GM23338 (cell line): ENCODE results near the gene PHKA2. TPM values are rescaled to one million over a fixed set of nuclear protein-coding genes. Genes with fewer than 3 reads are reported as not detected.
A peak's percentile ranks its signal among the peaks of the same experiment; 100 is the strongest.

Experiments used
- ATAC-seq: fragments of 200-7000 bp; cut with Tn5 transposase; 3 replicates; pipeline ENCODE4 v1.9.1; 2020
- DNase-seq: peaks from one replicate; pipeline ENCODE4 v3.0.0-alpha.2; 2015; ENCODE audit warnings: low spot score
- H2AFZ ChIP-seq: fragments of 200-600 bp; sonication (generic); 2 replicates; pipeline ENCODE4 v1.8.0; 2016; ENCODE audit warnings: antibody characterized with exemption, mild to moderate bottlenecking, moderate library complexity
- H3F3A ChIP-seq: fragments of 200-600 bp; sonication (generic); replicated peaks from 2 replicates; pipeline ENCODE4 v1.8.0; 2017; ENCODE audit warnings: antibody characterized with exemption, mixed run types, low read depth
- H3K27ac ChIP-seq: fragments of 200-600 bp; sonication (generic); 2 replicates; pipeline ENCODE4 v1.6.1; 2016; ENCODE audit warnings: low read depth
- H3K27me3 ChIP-seq: fragments of 200-600 bp; sonication (generic); 2 replicates; pipeline ENCODE4 v1.8.0; 2016; ENCODE audit warnings: mild to moderate bottlenecking, mixed run types, moderate library complexity; ENCODE audit not compliant: insufficient read depth
- H3K36me3 ChIP-seq: fragments of 200-600 bp; sonication (generic); 2 replicates; pipeline ENCODE4 v1.8.0; 2016; ENCODE audit warnings: mild to moderate bottlenecking; ENCODE audit not compliant: insufficient read depth
- H3K4me1 ChIP-seq: fragments of 200-600 bp; sonication (generic); 2 replicates; pipeline ENCODE4 v1.8.0; 2016; ENCODE audit warnings: mild to moderate bottlenecking, moderate library complexity; ENCODE audit not compliant: insufficient read depth
- H3K4me2 ChIP-seq: fragments of 200-600 bp; sonication (generic); 2 replicates; pipeline ENCODE4 v1.7.1; 2017; ENCODE audit warnings: mixed run types
- H3K4me3 ChIP-seq: fragments of 200-600 bp; sonication (generic); 2 replicates; pipeline ENCODE4 v1.6.1; 2016; ENCODE audit warnings: mixed run types
- H3K79me2 ChIP-seq: fragments of 200-600 bp; sonication (generic); replicated peaks from 2 replicates; pipeline ENCODE4 v1.8.0; 2017; ENCODE audit warnings: mild to moderate bottlenecking; ENCODE audit not compliant: insufficient read depth
- H3K9me2 ChIP-seq: fragments of 200-600 bp; sonication (generic); 2 replicates; pipeline ENCODE4 v1.8.0; 2017; ENCODE audit not compliant: insufficient read depth
- H4K20me1 ChIP-seq: fragments of 200-600 bp; sonication (generic); replicated peaks from 2 replicates; pipeline ENCODE4 v1.8.0; 2017; ENCODE audit warnings: mild to moderate bottlenecking; ENCODE audit not compliant: insufficient read depth
- H3K27ac Mint-ChIP-seq: 2 replicates; pipeline ENCODE4 v1.8.0; 2020; ENCODE audit warnings: inconsistent platforms, mild to moderate bottlenecking, moderate library complexity, mixed read lengths
- H3K27me3 Mint-ChIP-seq: 3 replicates; pipeline ENCODE4 v1.8.0; 2022; ENCODE audit warnings: low read depth, mild to moderate bottlenecking, moderate library complexity, mixed read lengths, inconsistent platforms; ENCODE audit not compliant: insufficient read depth, poor library complexity
- H3K36me3 Mint-ChIP-seq: 3 replicates; pipeline ENCODE4 v1.8.0; 2021; ENCODE audit warnings: low read depth, mild to moderate bottlenecking, inconsistent platforms, moderate library complexity, mixed read lengths
- H3K4me1 Mint-ChIP-seq: 3 replicates; pipeline ENCODE4 v1.8.0; 2020; ENCODE audit warnings: mild to moderate bottlenecking, inconsistent platforms, mixed read lengths
- H3K4me3 Mint-ChIP-seq: 3 replicates; pipeline ENCODE4 v1.8.0; 2021; ENCODE audit warnings: moderate library complexity, mild to moderate bottlenecking, inconsistent platforms, mixed read lengths
- H3K9me3 Mint-ChIP-seq: 3 replicates; pipeline ENCODE4 v1.8.0; 2020; ENCODE audit warnings: moderate library complexity, mild to moderate bottlenecking, inconsistent platforms, mixed read lengths
- JUNB ChIP-seq: IDR thresholded peaks from one replicate; pipeline ENCODE4 v1.6.1; 2016; ENCODE audit warnings: antibody characterized with exemption; ENCODE audit not compliant: unreplicated experiment
- POLR2AphosphoS5 ChIP-seq: IDR thresholded peaks from 2 replicates; pipeline ENCODE4 v1.6.1; 2016; ENCODE audit warnings: antibody characterized with exemption, low read depth
- ZNF331 ChIP-seq: fragments of 250-450 bp; sonication (Bioruptor Pico); IDR thresholded peaks from 2 replicates; pipeline ENCODE4 v1.5.0; 2020; ENCODE audit warnings: low read depth, mild to moderate bottlenecking, moderate library complexity
- polyA plus RNA-seq: library from polyadenylated mRNA; unstranded; fragments of >200 nt; fragmentation: Nextera tagmentation; extraction: Ambion mirVana; gene quantifications from 2 replicates; pipeline ENCODE4 v1.2.1, GENCODE V29; 2016
- total RNA-seq: library from RNA; depleted of rRNA; stranded (reverse); fragments of >200 nt; shearing (Covaris generic); gene quantifications from 2 replicates; pipeline ENCODE4 v1.2.3, GENCODE V29; 2014
- TF ChIP-seq, protein P1 (sequence below): IDR thresholded peaks from one replicate; pipeline ENCODE4 v1.6.1; 2018; ENCODE audit warnings: antibody characterized with exemption; ENCODE audit not compliant: unreplicated experiment

PHKA2 gene
- total and polyA plus RNA-seq, 2 experiments from 2014 or later: 8.0 to 23.9 TPM

- Histone ChIP-seq H3K27ac (no peak overlapping the region), H3K36me3 (no peaks in the 10 kb centered on the region), H3K27me3 (no peaks in the 10 kb centered on the region), H3K4me1 (no peaks in the 10 kb centered on the region), H4K20me1 (no peaks in the 10 kb centered on the region), H3K79me2 (no peaks in the 10 kb centered on the region), H3K4me3 (peak overlapping the region; percentile 51), H2AFZ (no peak overlapping the region), H3F3A (no peaks in the 10 kb centered on the region), H3K9me2 (no peaks in the 10 kb centered on the region), H3K4me2 (peak overlapping the region; percentile 74)
- peaks cover 19% of the 10 kb centered on the region for H3K27me3 Mint-ChIP-seq
- H3K36me3 Mint-ChIP-seq: no peaks in the 10 kb centered on the region
- ATAC-seq (no peak), DNase-seq (peak; percentile 17)
- no peak for TF ChIP-seq JUNB
- TF ChIP-seq, protein P1, sequence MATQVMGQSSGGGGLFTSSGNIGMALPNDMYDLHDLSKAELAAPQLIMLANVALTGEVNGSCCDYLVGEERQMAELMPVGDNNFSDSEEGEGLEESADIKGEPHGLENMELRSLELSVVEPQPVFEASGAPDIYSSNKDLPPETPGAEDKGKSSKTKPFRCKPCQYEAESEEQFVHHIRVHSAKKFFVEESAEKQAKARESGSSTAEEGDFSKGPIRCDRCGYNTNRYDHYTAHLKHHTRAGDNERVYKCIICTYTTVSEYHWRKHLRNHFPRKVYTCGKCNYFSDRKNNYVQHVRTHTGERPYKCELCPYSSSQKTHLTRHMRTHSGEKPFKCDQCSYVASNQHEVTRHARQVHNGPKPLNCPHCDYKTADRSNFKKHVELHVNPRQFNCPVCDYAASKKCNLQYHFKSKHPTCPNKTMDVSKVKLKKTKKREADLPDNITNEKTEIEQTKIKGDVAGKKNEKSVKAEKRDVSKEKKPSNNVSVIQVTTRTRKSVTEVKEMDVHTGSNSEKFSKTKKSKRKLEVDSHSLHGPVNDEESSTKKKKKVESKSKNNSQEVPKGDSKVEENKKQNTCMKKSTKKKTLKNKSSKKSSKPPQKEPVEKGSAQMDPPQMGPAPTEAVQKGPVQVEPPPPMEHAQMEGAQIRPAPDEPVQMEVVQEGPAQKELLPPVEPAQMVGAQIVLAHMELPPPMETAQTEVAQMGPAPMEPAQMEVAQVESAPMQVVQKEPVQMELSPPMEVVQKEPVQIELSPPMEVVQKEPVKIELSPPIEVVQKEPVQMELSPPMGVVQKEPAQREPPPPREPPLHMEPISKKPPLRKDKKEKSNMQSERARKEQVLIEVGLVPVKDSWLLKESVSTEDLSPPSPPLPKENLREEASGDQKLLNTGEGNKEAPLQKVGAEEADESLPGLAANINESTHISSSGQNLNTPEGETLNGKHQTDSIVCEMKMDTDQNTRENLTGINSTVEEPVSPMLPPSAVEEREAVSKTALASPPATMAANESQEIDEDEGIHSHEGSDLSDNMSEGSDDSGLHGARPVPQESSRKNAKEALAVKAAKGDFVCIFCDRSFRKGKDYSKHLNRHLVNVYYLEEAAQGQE: no peak
- TF ChIP-seq POLR2AphosphoS5: no peak
- no peak for TF ChIP-seq ZNF331 (CRISPR knock-in tag)
- H3K4me3 Mint-ChIP-seq: peak overlapping the region; percentile 75; the same call in 2 of the 3 replicates
- H3K27ac Mint-ChIP-seq: no peak overlapping the region
- H3K4me1 Mint-ChIP-seq: peaks cover 26% of the 10 kb centered on the region
- H3K9me3 Mint-ChIP-seq: no peaks in the 10 kb centered on the region; the same call in none of the 3 replicates
Observed at GRCh38 chrX:18885328-18886004, 98.4 kb downstream of the PHKA2 start.

- Histone ChIP-seq H2AFZ (no peak overlapping the region), H3K4me3 (no peak overlapping the region), H3K9me2 (no peaks in the 10 kb centered on the region), H4K20me1 (no peaks in the 10 kb centered on the region), H3K27ac (no peak overlapping the region), H3K79me2 (no peaks in the 10 kb centered on the region), H3K27me3 (no peaks in the 10 kb centered on the region), H3F3A (no peaks in the 10 kb centered on the region), H3K36me3 (no peaks in the 10 kb centered on the region), H3K4me2 (no peak overlapping the region), H3K4me1 (no peaks in the 10 kb centered on the region)
- Mint-ChIP-seq H3K36me3 (no peaks in the 10 kb centered on the region), H3K9me3 (no peaks in the 10 kb centered on the region; the same call in none of the 3 replicates), H3K4me3 (no peak overlapping the region), H3K4me1 (peaks cover 25% of the 10 kb centered on the region), H3K27me3 (peaks cover 17% of the 10 kb centered on the region), H3K27ac (no peak overlapping the region)
- TF ChIP-seq, protein P1: peak; percentile 64
- TF ChIP-seq POLR2AphosphoS5: no peak
- ATAC-seq (no peak), DNase-seq (no peak)
Observed at GRCh38 chrX:18884916-18885315, 99.0 kb downstream of the PHKA2 start.
